ENCODE results near the gene BCAS1. TPM values are rescaled to one million over a fixed set of nuclear protein-coding genes. Genes with fewer than 3 reads are reported as not detected.
A peak's percentile ranks its signal among the peaks of the same experiment; 100 is the strongest.

The BCAS1 gene
- total RNA-seq, 1 experiment from 2014 or later: 0.07 TPM

GRCh38 chr20:54076259-54076658, 5.9 kb upstream of the BCAS1 start:
- DNase-seq (ENCODE audit: low spot score): no peak

GRCh38 chr20:54075322-54075721, 4.9 kb upstream of the BCAS1 start:
- no peak for DNase-seq (ENCODE audit: low spot score)

- DNase-seq (ENCODE audit: low spot score): no peak
Measured at GRCh38 chr20:54074511-54074910, 4.1 kb upstream of the BCAS1 start.

GRCh38 chr20:54073288-54073687, 2.9 kb upstream of the BCAS1 start:
- DNase-seq (ENCODE audit: low spot score): no peak

- DNase-seq (ENCODE audit: low spot score): peak; percentile 48
Measured at GRCh38 chr20:54069501-54069971, 858 bp downstream of the BCAS1 start.

DNA sequence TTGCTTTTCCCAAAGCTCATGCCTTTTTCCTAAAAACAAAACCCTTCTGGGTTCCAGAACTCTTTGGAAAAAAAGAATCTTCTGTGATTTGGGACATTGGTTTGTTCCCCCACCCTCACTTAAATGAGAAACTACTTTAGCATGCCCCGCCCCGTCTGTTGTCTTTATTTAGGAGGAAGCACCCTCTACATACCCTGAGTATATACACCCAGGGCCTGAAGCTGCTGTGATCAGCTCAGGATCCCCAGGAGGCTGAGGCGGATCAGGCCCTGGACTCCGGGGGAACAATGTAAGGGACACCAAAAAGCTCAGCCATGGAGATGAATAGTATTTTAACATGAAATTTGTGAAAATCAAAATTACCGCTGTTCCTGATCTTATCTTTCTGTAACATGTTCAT, 1.4 kb downstream of the BCAS1 start:
- no peak for DNase-seq (ENCODE audit: low spot score)

DNA sequence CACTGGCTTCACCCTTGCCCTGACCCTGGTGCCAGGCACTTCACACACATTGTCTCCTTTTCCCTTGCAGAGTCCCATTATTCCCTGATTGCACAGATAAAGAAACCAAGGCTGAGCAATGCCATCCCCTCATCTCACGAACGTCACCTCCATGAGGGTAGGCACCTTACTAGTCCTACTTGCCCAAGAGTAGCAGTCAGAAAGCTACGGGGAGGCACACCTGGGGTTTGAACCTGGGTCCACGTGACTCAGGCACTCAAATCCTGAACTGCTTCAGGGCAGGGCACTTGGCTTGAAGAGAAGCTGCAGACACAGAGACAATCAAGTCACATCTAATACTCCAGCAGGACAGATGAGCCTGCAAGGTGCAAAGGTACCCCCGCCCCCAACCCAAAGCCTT, 1.9 kb downstream of the BCAS1 start:
- no peak for DNase-seq (ENCODE audit: low spot score)

DNA sequence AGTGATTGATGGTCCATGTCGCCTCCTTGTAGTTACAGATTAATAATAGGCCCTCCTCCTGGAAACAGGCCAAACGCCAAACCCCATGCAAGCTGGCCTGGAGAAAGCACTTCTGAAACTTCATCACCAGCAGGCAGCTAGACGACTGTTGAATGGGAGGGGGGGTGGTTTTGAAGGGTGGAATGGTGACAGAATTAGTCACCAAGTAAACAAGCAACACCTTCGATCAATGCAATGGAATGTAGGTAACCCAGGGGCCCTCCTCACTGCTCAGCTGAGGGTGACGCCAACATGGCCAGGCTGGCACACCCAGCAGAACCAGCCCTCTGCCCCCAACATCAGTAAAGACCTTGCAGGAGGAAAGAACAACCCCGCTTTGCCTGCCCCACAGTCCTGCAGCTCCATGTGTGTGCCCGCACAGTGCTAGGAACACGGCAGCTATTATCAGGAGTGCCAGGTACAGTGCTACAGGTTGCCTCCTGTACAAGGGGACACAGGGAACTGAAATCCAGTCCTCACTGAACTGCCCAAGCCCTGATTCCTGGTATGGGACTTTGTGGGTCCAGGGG, 2.7 kb downstream of the BCAS1 start:
- DNase-seq (ENCODE audit: low spot score): peak; percentile 93

DNA sequence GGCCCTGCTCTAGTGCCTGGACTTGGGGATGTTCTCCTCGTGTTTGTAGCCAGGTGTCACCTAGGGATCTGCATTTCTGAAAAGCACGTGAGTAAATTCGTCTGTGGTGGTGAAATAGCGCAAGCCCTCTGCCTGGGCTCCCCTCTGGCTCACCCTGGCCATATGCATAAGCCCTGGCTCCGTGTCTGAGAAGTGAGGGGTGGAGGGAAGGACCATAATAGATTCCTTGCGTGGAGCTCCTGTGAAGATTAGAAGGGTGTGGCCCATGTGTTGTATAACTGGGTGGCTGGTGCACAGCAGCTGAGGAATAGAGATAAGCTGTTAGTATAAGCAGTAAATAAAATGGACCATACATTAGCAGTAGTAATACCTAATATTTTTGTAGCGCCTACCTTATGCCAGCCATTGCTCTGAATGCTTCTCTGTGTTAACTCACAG, 4.8 kb downstream of the BCAS1 start:
- no peak for DNase-seq (ENCODE audit: low spot score)

DNA sequence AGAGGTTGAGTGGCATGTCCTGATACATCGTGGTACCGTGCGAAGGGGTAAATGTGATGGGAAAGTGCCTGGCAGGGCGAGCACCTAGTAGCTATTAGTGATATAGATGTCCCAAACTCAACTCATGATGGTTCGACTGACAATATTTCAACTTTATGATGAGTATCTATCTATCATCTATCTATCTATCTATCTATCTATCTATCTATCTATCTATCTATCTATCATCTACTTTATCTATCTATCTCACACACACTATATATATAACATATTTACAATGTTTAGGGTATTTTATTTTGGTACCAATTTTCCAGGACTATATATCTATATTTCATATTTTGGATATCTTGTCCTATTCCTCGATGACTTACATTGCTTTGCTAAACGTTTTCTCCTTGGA, 5.5 kb downstream of the BCAS1 start:
- DNase-seq (ENCODE audit: low spot score): no peak

GRCh38 chr20:54063992-54064676, 6.3 kb downstream of the BCAS1 start:
- no peak for DNase-seq (ENCODE audit: low spot score)

DNA sequence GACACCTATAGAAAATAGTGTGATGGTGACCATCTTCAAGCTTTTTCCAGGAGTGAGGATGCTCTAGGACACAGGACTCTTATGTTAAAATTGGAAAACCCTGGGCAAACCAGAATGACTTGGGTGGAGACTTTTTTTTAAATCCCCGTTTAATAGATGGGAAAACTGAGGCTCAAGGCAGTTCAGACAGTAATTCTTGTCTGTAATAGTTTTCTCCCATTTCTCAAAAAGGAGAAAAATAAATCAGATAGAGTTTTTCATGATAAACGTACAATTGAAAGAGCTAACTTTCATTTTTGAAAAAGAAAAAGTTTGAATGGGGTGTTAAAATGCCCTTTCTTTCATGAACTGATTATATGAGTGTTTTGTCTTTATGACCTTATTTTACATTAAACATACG, 6.8 kb downstream of the BCAS1 start:
- no peak for DNase-seq (ENCODE audit: low spot score)

DNA sequence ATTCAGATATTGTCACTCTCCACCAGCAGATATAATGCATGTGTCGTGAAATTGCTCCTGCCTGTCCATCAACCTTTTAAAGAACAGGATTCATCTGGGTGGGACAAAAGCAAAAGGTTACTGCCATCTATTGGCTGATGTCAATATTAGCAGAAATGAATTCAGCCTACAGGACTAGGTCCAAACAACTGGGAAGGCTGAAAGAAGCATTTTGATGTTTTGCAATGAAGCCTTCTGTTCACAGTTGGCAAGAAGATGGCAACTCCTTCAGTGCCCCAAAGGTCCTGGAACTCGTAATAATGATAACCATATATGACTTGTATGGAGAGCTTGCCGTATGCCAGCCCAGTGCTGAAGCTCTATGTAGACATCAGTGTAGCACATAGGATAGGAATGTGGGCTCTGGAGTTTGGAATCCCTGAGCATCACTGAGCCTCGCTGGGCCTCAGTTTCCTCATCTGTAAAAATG, 7.5 kb downstream of the BCAS1 start:
- DNase-seq (ENCODE audit: low spot score): peak; percentile 57

- peak; percentile 52 for DNase-seq (ENCODE audit: low spot score)
Measured at GRCh38 chr20:54061101-54061881, 9.1 kb downstream of the BCAS1 start.

DNA sequence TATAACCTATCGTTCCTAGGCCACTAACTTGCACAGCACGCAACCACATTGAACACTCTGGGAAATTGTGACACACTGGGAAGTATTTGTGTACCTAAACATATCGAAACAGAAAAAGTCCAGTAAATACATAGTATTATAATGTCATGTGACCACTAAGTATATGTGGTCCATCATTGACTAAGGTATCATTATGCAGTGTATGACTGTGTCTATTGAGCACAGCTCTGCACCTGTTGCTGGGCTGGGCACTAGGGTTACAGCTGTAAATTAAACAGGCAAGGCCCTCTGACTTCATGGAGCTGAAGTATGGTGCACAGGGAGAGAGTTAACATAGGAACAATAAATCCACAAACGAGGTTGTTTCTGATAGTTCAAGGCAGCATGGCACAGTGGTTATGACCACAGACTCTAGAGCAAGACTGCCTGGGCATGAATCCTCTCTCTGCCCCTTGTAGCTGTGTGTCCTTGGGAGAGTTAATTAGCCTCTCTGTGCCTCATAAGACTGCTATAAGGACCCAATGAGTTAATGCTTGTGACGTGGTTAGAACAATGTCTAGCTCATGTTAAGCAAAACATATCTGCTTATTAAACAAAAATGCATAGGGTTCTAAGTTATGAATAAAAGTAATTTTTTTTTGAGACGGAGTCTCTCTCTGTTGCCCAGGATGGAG, 10.6 kb downstream of the BCAS1 start:
- no peak for DNase-seq (ENCODE audit: low spot score)

- DNase-seq (ENCODE audit: low spot score): no peak
Measured at GRCh38 chr20:54058420-54059139, 11.8 kb downstream of the BCAS1 start.

- no peak for DNase-seq (ENCODE audit: low spot score)
Measured at GRCh38 chr20:54056762-54057639, 13.4 kb downstream of the BCAS1 start.

DNA sequence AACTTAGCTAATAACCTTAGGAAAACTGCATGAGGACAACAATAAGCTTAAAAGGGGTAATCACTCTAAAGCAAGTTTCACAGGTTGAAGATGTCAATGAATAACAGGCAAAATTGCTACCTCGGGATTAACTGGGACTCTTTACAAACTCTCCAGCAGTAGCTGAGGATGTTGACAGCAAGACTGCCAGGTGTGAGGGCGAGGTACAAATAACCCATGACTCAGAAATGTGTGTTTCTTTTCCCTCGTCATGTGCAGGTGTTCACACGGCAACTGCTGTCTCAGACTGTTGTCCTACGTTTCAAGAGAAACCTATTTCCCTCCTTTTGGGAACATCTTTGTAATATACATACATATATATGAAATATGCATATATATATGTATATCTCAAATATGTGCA, 15.9 kb downstream of the BCAS1 start:
- DNase-seq (ENCODE audit: low spot score): no peak

DNA sequence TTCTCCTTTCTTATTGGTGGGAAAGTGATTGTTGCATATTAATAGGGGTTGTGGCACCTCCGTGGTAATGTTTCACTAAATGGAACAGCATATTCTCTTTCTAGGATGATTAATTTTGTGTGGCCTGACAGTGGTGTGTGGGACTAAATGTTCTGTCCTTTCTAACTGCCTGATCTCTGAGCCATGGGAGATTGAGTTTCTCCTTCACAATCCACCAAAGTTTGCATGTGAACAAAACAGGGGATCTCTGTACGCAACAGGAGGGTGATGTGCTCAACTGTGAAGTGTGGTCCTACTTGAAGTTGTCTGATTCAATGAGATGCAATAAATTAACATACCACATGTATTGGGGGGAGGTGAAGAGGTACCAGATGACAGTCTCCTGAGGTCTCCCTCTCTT, 19.3 kb downstream of the BCAS1 start:
- DNase-seq (ENCODE audit: low spot score): no peak

DNA sequence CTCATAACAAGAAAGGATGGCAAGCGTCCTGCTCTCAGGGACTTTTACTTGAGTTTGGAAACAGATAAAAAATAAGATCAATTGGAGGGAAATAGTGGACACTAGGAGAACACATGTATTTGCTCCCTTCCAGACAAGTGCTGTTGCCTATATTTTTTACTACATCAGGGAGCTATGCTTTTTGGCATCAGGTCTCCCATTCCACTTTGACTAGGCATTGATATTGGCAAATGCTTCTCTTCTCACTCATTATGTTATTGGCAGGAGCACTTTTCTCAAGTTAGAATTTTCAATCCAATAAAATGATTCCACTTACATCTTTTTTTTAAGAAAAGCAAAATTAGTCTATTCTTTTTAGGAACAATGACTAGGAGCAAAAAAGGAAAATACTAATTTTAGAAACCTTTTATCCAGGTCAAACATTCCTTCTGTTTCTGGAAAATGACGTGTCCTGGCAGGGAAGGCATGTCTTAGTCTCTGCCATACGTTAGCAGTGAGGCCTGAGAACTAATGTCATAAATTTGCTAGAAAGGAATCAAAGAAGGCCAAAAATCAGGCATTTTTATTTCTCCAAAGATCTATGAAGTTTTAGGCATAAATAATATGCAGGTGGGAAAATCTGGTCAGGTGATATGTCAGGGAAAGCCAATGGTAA, 21.4 kb downstream of the BCAS1 start:
- DNase-seq (ENCODE audit: low spot score): no peak
